Loucy (cell line): ENCODE measurements around the gene PCNX4.

Experiments used
- EZH2phosphoT487 ChIP-seq: fragments of 200-600 bp; IDR thresholded peaks from 2 replicates; pipeline ENCODE4 v1.6.1; 2018; ENCODE audit warnings: antibody characterized with exemption, mild to moderate bottlenecking, moderate library complexity, borderline replicate concordance
- TF ChIP-seq, protein P1 (sequence below): fragments of 200-600 bp; sonication (generic); conservative IDR thresholded peaks from 2 replicates; pipeline ENCODE4 v1.5.1; 2014; ENCODE audit warnings: mild to moderate bottlenecking, antibody characterized with exemption, low read length

DNA sequence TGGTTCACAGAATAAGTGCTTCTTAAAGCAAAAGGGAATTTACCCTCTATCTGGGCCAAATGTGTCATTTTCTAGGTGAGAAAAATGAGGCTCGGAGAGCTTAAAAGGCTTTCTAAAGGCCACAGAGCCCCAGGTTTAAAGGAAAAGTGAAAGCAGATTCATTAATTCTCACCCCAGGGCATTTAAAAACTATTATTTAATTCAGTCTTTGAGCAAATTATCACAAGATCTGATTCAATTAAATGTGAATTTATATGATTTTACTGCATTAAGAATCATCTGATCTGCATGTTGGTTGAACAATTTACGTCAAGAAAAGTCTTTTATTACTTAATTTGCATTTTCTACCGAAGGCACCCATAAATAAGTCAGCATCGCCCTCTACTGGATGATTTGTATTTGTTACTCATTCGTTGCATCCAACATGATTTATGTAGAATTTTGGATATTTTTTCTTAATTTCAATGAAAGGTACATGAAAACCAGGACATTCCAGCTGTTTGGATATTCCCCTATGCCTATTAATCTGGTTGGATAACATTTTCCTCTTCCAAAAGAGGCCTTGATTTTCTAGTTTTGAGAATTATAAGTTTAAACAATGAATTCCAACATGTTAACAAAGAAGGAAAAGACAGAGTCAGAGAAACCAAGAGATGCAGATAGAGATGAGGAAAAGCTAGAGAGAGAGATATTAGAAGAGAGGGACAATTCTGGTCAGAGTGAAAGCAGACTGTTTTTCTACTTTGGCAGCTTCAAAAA, 92.6 kb downstream of the PCNX4 start:
- TF ChIP-seq, protein P1, sequence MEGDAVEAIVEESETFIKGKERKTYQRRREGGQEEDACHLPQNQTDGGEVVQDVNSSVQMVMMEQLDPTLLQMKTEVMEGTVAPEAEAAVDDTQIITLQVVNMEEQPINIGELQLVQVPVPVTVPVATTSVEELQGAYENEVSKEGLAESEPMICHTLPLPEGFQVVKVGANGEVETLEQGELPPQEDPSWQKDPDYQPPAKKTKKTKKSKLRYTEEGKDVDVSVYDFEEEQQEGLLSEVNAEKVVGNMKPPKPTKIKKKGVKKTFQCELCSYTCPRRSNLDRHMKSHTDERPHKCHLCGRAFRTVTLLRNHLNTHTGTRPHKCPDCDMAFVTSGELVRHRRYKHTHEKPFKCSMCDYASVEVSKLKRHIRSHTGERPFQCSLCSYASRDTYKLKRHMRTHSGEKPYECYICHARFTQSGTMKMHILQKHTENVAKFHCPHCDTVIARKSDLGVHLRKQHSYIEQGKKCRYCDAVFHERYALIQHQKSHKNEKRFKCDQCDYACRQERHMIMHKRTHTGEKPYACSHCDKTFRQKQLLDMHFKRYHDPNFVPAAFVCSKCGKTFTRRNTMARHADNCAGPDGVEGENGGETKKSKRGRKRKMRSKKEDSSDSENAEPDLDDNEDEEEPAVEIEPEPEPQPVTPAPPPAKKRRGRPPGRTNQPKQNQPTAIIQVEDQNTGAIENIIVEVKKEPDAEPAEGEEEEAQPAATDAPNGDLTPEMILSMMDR, result peak; percentile 88
- no peak for TF ChIP-seq EZH2phosphoT487
